Sigmoid colon (tissue), 4 donors: ENCODE data around the gene COQ10A.

ENCODE experiments used
- CTCF ChIP-seq, 4 experiments: fragments of 450-650 bp in 3 of 4; fragments of 200-600 bp in 1 of 4; IDR thresholded peaks; one replicate each; pipeline ENCODE4 v1.5.1; 2016 to 2019; ENCODE audit warnings: antibody characterized with exemption in 4 of 4, mild to moderate bottlenecking in 3 of 4, moderate library complexity in 2 of 4
- EP300 ChIP-seq, 4 donors: sonication (generic); formaldehyde crosslinking; IDR thresholded peaks; one replicate each; pipeline ENCODE4 v1.6.1; 2017; ENCODE audit warnings: antibody characterized with exemption in 4 of 4
- POLR2AphosphoS5 ChIP-seq, 4 donors: sonication (generic); formaldehyde crosslinking; IDR thresholded peaks; one replicate each; pipeline ENCODE4 v1.6.1; 2017; ENCODE audit warnings: antibody characterized with exemption in 4 of 4

GRCh38 chr12:56266693-56267442 is at the start of gene COQ10A:
- TF ChIP-seq CTCF (IDR thresholded peaks at IDR 0.05) (peak; percentile 71 to 91 (median 76)), POLR2AphosphoS5 (IDR thresholded peaks at IDR 0.05) (peak; percentile 93 to 96 (median 94)), EP300 (IDR thresholded peaks at IDR 0.05) (no peak)
